Endothelial cell of umbilical vein (primary cell): ENCODE data around the gene LRRK2. TPM values are rescaled to one million over a fixed set of nuclear protein-coding genes. Genes with fewer than 3 reads are reported as not detected.

ENCODE experiments used
- BruUV-seq: library from RNA; stranded (reverse); fragments of 400-500 nt; replicated peaks from 2 replicates; lab custom pipeline; 2021; lab: Mats Ljungman, UMichigan
- CTCF ChIA-PET: fragments of 300-600, 350-600 bp; sonication (Branson Sonifier 250); formaldehyde crosslinking; loops from one replicate; lab custom pipeline; 2021; ENCODE audit warnings: antibody characterized with exemption, inconsistent platforms; lab: Charles Lee
- POLR2A ChIA-PET: fragments of 300-600, 350-600 bp; sonication (Branson Sonifier 250); formaldehyde crosslinking; loops from one replicate; lab custom pipeline; 2021; ENCODE audit warnings: antibody characterized with exemption, inconsistent platforms; lab: Charles Lee
- DNase-seq: peaks from one replicate; pipeline ENCODE4 v3.0.0-alpha.2; 2011; ENCODE audit warnings: low read depth, low spot score
- FAIRE-seq: peaks from 2 replicates; lab custom pipeline; 2011; peaks lifted over from hg19 to GRCh38; lab: Jason Lieb, UNC
- H2AFZ ChIP-seq: 2 replicates; pipeline ENCODE4 v1.6.0; 2012; ENCODE audit warnings: low read depth, low read length, control low read depth, inconsistent platforms
- H3K27ac ChIP-seq: 2 replicates; pipeline ENCODE4 v1.5.1; 2011; ENCODE audit warnings: low read depth, mild to moderate bottlenecking, control low read depth, low read length, moderate library complexity; ENCODE audit not compliant: insufficient read depth
- H3K27me3 ChIP-seq, 2 experiments: 2 replicates each; pipeline versions ENCODE4 v1.6.0 to v1.6.1; 2011; ENCODE audit warnings: low read length in 2 of 2, mixed read lengths in 1 of 2; ENCODE audit not compliant: control insufficient read depth in 2 of 2, insufficient read depth in 2 of 2
- H3K36me3 ChIP-seq, 2 experiments: 2 replicates in 1 of 2; 3 replicates in 1 of 2; pipeline ENCODE4 v1.5.1; 2011; ENCODE audit warnings: low read length in 2 of 2, mild to moderate bottlenecking in 1 of 2, moderate library complexity in 1 of 2; ENCODE audit not compliant: control insufficient read depth in 2 of 2, insufficient read depth in 2 of 2; ENCODE audit errors: extremely low read depth in 1 of 2
- H3K4me1 ChIP-seq: 3 replicates; pipeline ENCODE4 v1.5.1; 2011; ENCODE audit warnings: mild to moderate bottlenecking, low read length; ENCODE audit not compliant: control insufficient read depth, insufficient read depth; ENCODE audit errors: extremely low read depth
- H3K4me2 ChIP-seq: 2 replicates; pipeline ENCODE4 v1.6.1; 2011; ENCODE audit warnings: low read length, control low read depth, mixed read lengths; ENCODE audit not compliant: insufficient read depth
- H3K4me3 ChIP-seq, 3 experiments: fragments of 200-600 bp in 1 of 3; sonication (generic), shearing (Covaris generic) in 1 of 3; replicated peaks in 1 of 3; 2 replicates each; pipeline ENCODE4 v1.5.1; 2011 to 2016; ENCODE audit warnings: control low read depth in 3 of 3, low read length in 3 of 3, mild to moderate bottlenecking in 2 of 3, inconsistent platforms in 1 of 3, low read depth in 1 of 3, moderate library complexity in 1 of 3; ENCODE audit not compliant: insufficient read depth in 1 of 3
- H3K79me2 ChIP-seq: 2 replicates; pipeline ENCODE4 v1.6.0; 2012; ENCODE audit warnings: low read length, inconsistent platforms; ENCODE audit not compliant: control insufficient read depth, insufficient read depth
- H3K9ac ChIP-seq: replicated peaks from 2 replicates; pipeline ENCODE3; 2011; ENCODE audit warnings: low read length, control low read depth; ENCODE audit not compliant: insufficient read depth; ENCODE audit errors: extremely low read depth
- H3K9me1 ChIP-seq: replicated peaks from 3 replicates; pipeline ENCODE4 v1.6.0; 2011; ENCODE audit warnings: mild to moderate bottlenecking, low read length; ENCODE audit not compliant: control insufficient read depth, insufficient read depth; ENCODE audit errors: extremely low read depth
- H3K9me3 ChIP-seq: replicated peaks from 2 replicates; pipeline ENCODE4 v1.5.1; 2012; ENCODE audit warnings: low read length, inconsistent platforms; ENCODE audit not compliant: control insufficient read depth, insufficient read depth
- H4K20me1 ChIP-seq: replicated peaks from 2 replicates; pipeline ENCODE3; 2011; ENCODE audit warnings: mild to moderate bottlenecking, low read length; ENCODE audit not compliant: control insufficient read depth, insufficient read depth; ENCODE audit errors: extremely low read depth
- FOS ChIP-seq: IDR thresholded peaks from 2 replicates; pipeline ENCODE4 v1.6.1; 2011; ENCODE audit warnings: mild to moderate bottlenecking, low read length, moderate library complexity, borderline replicate concordance; ENCODE audit not compliant: insufficient read depth
- GATA2 ChIP-seq: IDR thresholded peaks from 2 replicates; pipeline ENCODE4 v1.7.0; 2011; ENCODE audit warnings: low read depth, mild to moderate bottlenecking, moderate library complexity, mixed read lengths, low read length; ENCODE audit not compliant: insufficient read length, insufficient read depth
- JUN ChIP-seq: IDR thresholded peaks from 2 replicates; pipeline ENCODE4 v1.6.1; 2011; ENCODE audit warnings: borderline replicate concordance, low read depth; ENCODE audit not compliant: insufficient read length, insufficient read depth
- MYC ChIP-seq: IDR thresholded peaks from one replicate; pipeline ENCODE4 v1.6.1; 2011; ENCODE audit warnings: mild to moderate bottlenecking, low read depth, low read length
- POLR2A ChIP-seq: IDR thresholded peaks from 2 replicates; pipeline ENCODE4 v1.6.1; 2012; ENCODE audit warnings: low read depth, mild to moderate bottlenecking, control low read depth, low read length
- POLR2AphosphoS5 ChIP-seq: IDR thresholded peaks from 2 replicates; pipeline ENCODE4 v1.6.1; 2012; ENCODE audit warnings: low read depth, mild to moderate bottlenecking, control low read depth, low read length, moderate library complexity; ENCODE audit not compliant: insufficient read depth
- dilution Hi-C: fragments of 300-500 bp; cut with MboI; formaldehyde crosslinking; loops from one replicate; pipeline ENCODE4 v1.15.0; 2019; ENCODE audit warnings: low sequenced_read_pairs; ENCODE audit not compliant: extremely low pct_ligation_motif_present
- intact Hi-C: fragments of 100-400 bp; cut with micrococcal nuclease; formaldehyde crosslinking; loops from one replicate; pipeline ENCODE4 v1.10.0; 2022
- polyA plus RNA-seq, 4 experiments: library from polyadenylated mRNA; depleted of rRNA in 3 of 4; stranded (reverse) in 3 of 4; unstranded in 1 of 4; fragments of >200 nt; gene quantifications; 2 replicates each; pipeline versions ENCODE4 v1.2.1 to v1.2.3, GENCODE V29; 2011 to 2012; ENCODE audit warnings: missing spikeins in 1 of 4
- total RNA-seq: library from RNA; stranded (reverse); gene quantifications from 2 replicates; pipeline ENCODE4 v1.2.3, GENCODE V29; 2021
- TF ChIP-seq, protein P1 (sequence below), 2 donors: IDR thresholded peaks; 1 replicate in 1 of 2; 2 replicates in 1 of 2; pipeline ENCODE4 v1.5.1; 2011; ENCODE audit warnings: low read length in 2 of 2, mild to moderate bottlenecking in 2 of 2, moderate library complexity in 2 of 2, control low read depth in 1 of 2, inconsistent platforms in 1 of 2, low read depth in 1 of 2; ENCODE audit not compliant: insufficient read depth in 1 of 2; ENCODE audit errors: extremely low read depth in 1 of 2
- TF ChIP-seq, protein P2 (sequence below): IDR thresholded peaks from 2 replicates; pipeline ENCODE4 v1.6.1; 2011; ENCODE audit not compliant: insufficient read depth, insufficient read length

LRRK2 gene
- total and polyA plus RNA-seq, 2 donors (not counting 3 experiments of a cell fraction or from before 2014, with no cell fraction given) = 0.26 to 2.2 TPM

DNA sequence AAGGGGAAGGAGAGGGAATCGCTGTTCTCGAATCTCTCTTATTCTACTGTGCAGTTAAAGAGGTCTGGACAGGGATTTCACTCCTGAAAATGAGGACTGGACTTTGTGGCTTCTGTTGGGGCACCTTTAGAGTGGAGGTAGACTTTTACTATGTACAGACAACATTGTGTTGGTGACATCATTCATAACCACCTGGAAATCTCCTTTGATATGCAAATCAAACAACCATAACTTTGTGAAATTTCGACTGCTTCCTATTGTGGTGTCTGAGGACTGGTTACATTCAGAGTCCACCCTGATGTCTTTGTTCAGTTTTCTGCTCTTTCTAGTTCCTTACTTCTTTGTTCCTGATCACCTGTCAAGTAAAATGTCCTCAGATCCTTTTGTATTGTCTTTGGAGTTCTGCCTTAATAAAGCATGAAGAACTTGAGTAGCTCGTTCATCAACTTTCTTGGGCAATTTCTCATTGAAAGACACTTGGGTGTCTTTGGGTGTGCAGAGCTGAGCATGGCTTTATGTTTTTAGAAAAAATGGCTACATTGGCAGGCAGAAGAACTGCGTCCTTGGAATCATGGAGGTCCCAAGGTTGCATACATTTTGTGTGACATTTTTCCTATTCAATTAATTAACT, 29.8 kb downstream of the LRRK2 start:
- Histone ChIP-seq H3K36me3 (no peaks in the 10 kb centered on the region), H4K20me1 (no peaks in the 10 kb centered on the region), H3K9me1 (no peaks in the 10 kb centered on the region), H3K4me2 (no peak overlapping the region), H2AFZ (no peak overlapping the region), H3K4me1 (no peaks in the 10 kb centered on the region), H3K9me3 (no peaks in the 10 kb centered on the region), H3K27me3 (no peaks in the 10 kb centered on the region), H3K27ac (no peak overlapping the region), H3K79me2 (no peaks in the 10 kb centered on the region), H3K4me3 (no peak overlapping the region), H3K9ac (no peak overlapping the region)
- POLR2A ChIA-PET = no interaction called here
- dilution Hi-C loops = no loop called here
- TF ChIP-seq FOS = no peak
- TF ChIP-seq, protein P1, sequence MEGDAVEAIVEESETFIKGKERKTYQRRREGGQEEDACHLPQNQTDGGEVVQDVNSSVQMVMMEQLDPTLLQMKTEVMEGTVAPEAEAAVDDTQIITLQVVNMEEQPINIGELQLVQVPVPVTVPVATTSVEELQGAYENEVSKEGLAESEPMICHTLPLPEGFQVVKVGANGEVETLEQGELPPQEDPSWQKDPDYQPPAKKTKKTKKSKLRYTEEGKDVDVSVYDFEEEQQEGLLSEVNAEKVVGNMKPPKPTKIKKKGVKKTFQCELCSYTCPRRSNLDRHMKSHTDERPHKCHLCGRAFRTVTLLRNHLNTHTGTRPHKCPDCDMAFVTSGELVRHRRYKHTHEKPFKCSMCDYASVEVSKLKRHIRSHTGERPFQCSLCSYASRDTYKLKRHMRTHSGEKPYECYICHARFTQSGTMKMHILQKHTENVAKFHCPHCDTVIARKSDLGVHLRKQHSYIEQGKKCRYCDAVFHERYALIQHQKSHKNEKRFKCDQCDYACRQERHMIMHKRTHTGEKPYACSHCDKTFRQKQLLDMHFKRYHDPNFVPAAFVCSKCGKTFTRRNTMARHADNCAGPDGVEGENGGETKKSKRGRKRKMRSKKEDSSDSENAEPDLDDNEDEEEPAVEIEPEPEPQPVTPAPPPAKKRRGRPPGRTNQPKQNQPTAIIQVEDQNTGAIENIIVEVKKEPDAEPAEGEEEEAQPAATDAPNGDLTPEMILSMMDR (IDR thresholded peaks at IDR 0.05; ENCODE audit: extremely low read depth in 1 of 2, insufficient read depth in 1 of 2, low read depth in 1 of 2, low read length in 2 of 2) = no peak
- no peak for TF ChIP-seq JUN
- TF ChIP-seq POLR2AphosphoS5 = no peak
- TF ChIP-seq MYC = no peak
- intact Hi-C loops = no loop called here
- no TSS peak for BruUV-seq
- CTCF ChIA-PET = no interaction called here
- FAIRE-seq (no peak), DNase-seq (no peak)

DNA sequence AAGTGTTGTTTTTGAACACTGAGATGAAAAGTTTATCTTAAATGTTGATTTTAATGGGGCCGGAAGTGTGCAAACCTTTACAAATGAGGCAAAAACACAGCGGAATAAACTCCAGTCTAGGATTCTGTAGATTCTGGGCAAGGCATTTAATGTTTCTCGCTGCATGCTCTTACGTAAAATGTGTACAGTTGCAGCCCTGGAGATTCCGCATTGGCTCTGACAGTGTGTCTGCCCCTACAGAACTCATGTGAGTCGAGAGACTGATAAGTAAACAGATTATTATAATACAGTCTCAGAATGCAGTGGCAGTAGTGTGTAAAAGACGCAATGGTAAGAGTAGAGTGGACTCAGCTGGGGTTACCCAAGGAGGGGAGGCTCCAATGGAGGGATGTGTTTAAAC, 33.6 kb downstream of the LRRK2 start:
- no peaks in the 10 kb centered on the region for H3K4me1 ChIP-seq

More for the DNA sequence above, 33.6 kb downstream of the LRRK2 start:
- no peaks in the 10 kb centered on the region for H3K27me3 ChIP-seq
- no peaks in the 10 kb centered on the region for H3K79me2 ChIP-seq
- no peak overlapping the region for H3K9ac ChIP-seq
- TF ChIP-seq, protein P2, sequence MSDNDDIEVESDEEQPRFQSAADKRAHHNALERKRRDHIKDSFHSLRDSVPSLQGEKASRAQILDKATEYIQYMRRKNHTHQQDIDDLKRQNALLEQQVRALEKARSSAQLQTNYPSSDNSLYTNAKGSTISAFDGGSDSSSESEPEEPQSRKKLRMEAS = no peak
- TF ChIP-seq FOS = no peak
- no peak for TF ChIP-seq POLR2A
- no peak for TF ChIP-seq GATA2
- TF ChIP-seq, protein P1 (IDR thresholded peaks at IDR 0.05; ENCODE audit: extremely low read depth in 1 of 2, insufficient read depth in 1 of 2, low read depth in 1 of 2, low read length in 2 of 2) = no peak
- no peak overlapping the region for H2AFZ ChIP-seq
- ChIA-PET POLR2A (no interaction called here), CTCF (no interaction called here)
- no peaks in the 10 kb centered on the region for H3K9me3 ChIP-seq
- H3K4me3 ChIP-seq = no peak overlapping the region
- dilution Hi-C loops (no loop called here), intact Hi-C loops (no loop called here)
- H3K4me2 ChIP-seq = no peak overlapping the region
- H3K27ac ChIP-seq = no peak overlapping the region
- no peak for DNase-seq
- no peaks in the 10 kb centered on the region for H3K9me1 ChIP-seq
- FAIRE-seq = no peak
- BruUV-seq = no TSS peak
- H4K20me1 ChIP-seq = no peaks in the 10 kb centered on the region
- H3K36me3 ChIP-seq = no peaks in the 10 kb centered on the region
